Caco-2 (cell line): ENCODE measurements around the gene IFNA5. TPM values are rescaled to one million over a fixed set of nuclear protein-coding genes. Genes with fewer than 3 reads are reported as not detected.

Source experiments
- BruUV-seq: library from RNA; stranded (reverse); fragments of 400-500 nt; replicated peaks from 2 replicates; lab custom pipeline; 2021; lab: Mats Ljungman, UMichigan
- CTCF ChIA-PET: fragments of 300-600 bp; sonication (Branson Sonifier 250); formaldehyde crosslinking; loops from one replicate; lab custom pipeline; 2022; ENCODE audit warnings: antibody characterized with exemption; lab: Charles Lee
- POLR2A ChIA-PET: fragments of 300-600 bp; sonication (Branson Sonifier 250); formaldehyde crosslinking; loops from one replicate; lab custom pipeline; 2022; ENCODE audit warnings: antibody characterized with exemption; lab: Charles Lee
- DNase-seq, 2 experiments: peaks; one replicate each; pipeline versions ENCODE4 v3.0.0 to v3.0.0-alpha.2; 2020 to 2022
- H3K27me3 ChIP-seq: replicated peaks from 2 replicates; pipeline ENCODE4 v1.6.0; 2011; ENCODE audit warnings: low read length; ENCODE audit not compliant: control insufficient read depth, insufficient read depth
- H3K36me3 ChIP-seq: 2 replicates; pipeline ENCODE4 v1.5.1; 2011; ENCODE audit warnings: low read length; ENCODE audit not compliant: control insufficient read depth, insufficient read depth
- H3K4me1 ChIP-seq: fragments of 250-450 bp; sonication (Bioruptor Pico); 2 replicates; pipeline ENCODE4 v1.5.1; 2020; ENCODE audit warnings: mild to moderate bottlenecking
- H3K4me3 ChIP-seq: 2 replicates; pipeline ENCODE4 v1.5.1; 2011; ENCODE audit warnings: low read depth, mild to moderate bottlenecking, control low read depth, low read length
- H3K9me3 ChIP-seq: fragments of 250-450 bp; sonication (Bioruptor Pico); 2 replicates; pipeline ENCODE4 v1.5.1; 2020; ENCODE audit warnings: mild to moderate bottlenecking, moderate library complexity
- H3K27ac Mint-ChIP-seq: one replicate; pipeline ENCODE4 v1.8.0; 2022; ENCODE audit warnings: mixed read lengths; ENCODE audit not compliant: unreplicated experiment
- H3K27me3 Mint-ChIP-seq: one replicate; pipeline ENCODE4 v1.8.0; 2022; ENCODE audit warnings: mixed read lengths; ENCODE audit not compliant: insufficient read depth, unreplicated experiment
- H3K36me3 Mint-ChIP-seq: one replicate; pipeline ENCODE4 v1.8.0; 2022; ENCODE audit warnings: mild to moderate bottlenecking, mixed read lengths; ENCODE audit not compliant: insufficient read depth, unreplicated experiment
- H3K4me1 Mint-ChIP-seq: one replicate; pipeline ENCODE4 v1.8.0; 2022; ENCODE audit warnings: low read depth, mixed read lengths; ENCODE audit not compliant: unreplicated experiment
- H3K4me3 Mint-ChIP-seq: one replicate; pipeline ENCODE4 v1.8.0; 2022; ENCODE audit warnings: mild to moderate bottlenecking, moderate library complexity, mixed read lengths; ENCODE audit not compliant: unreplicated experiment
- H3K9me3 Mint-ChIP-seq: one replicate; pipeline ENCODE4 v1.8.0; 2022; ENCODE audit warnings: mixed read lengths; ENCODE audit not compliant: unreplicated experiment
- CTCF ChIP-seq, 2 experiments: fragments of 200-600 bp in 1 of 2; IDR thresholded peaks; 1 replicate in 1 of 2; 2 replicates in 1 of 2; pipeline versions ENCODE4 v1.5.1 to v1.8.0; 2011 to 2022; ENCODE audit warnings: antibody characterized with exemption in 1 of 2, control low read depth in 1 of 2, inconsistent platforms in 1 of 2, low read depth in 1 of 2, low read length in 1 of 2, mild to moderate bottlenecking in 1 of 2, moderate library complexity in 1 of 2; ENCODE audit not compliant: insufficient read depth in 1 of 2, severe bottlenecking in 1 of 2, unreplicated experiment in 1 of 2
- intact Hi-C: fragments of 100-400 bp; cut with micrococcal nuclease; formaldehyde crosslinking; loops from one replicate; pipeline ENCODE4 v1.10.0; 2022; ENCODE audit not compliant: unreplicated experiment
- total RNA-seq: library from RNA; stranded (reverse); gene quantifications from 2 replicates; pipeline ENCODE4 v1.2.3, GENCODE V29; 2022

The IFNA5 gene
- total RNA-seq, 1 experiment from 2014 or later = not detected

- ChIA-PET POLR2A (no interaction called here), CTCF (interaction anchor here (0.7 kb wide), 1 partner anchor 330 kb away, joined by 3 read pairs; no protein-coding TSS in a partner anchor)
- Histone ChIP-seq H3K4me3 (no peak overlapping the region), H3K4me1 (no peaks in the 10 kb centered on the region), H3K36me3 (no peaks in the 10 kb centered on the region), H3K9me3 (no peaks in the 10 kb centered on the region), H3K27me3 (no peaks in the 10 kb centered on the region)
- H3K9me3 Mint-ChIP-seq = no peaks in the 10 kb centered on the region
- DNase-seq = no peak
- no peaks in the 10 kb centered on the region for H3K27me3 Mint-ChIP-seq
- no peak overlapping the region for H3K4me3 Mint-ChIP-seq
- no peaks in the 10 kb centered on the region for H3K4me1 Mint-ChIP-seq
- no peak overlapping the region for H3K27ac Mint-ChIP-seq
- intact Hi-C loops = no loop called here
- no TSS peak for BruUV-seq
- no peak for TF ChIP-seq CTCF (IDR thresholded peaks at IDR 0.05; ENCODE audit: insufficient read depth in 1 of 2, low read depth in 1 of 2, low read length in 1 of 2, severe bottlenecking in 1 of 2, unreplicated experiment in 1 of 2)
- H3K36me3 Mint-ChIP-seq = peaks cover 16% of the 10 kb centered on the region
These were observed 18.9 kb upstream of the IFNA5 start for GRCh38 chr9:21324047-21324446.

GRCh38 chr9:21322911-21323461 is 17.9 kb upstream of the IFNA5 start:
- Mint-ChIP-seq H3K36me3 (peaks cover 16% of the 10 kb centered on the region), H3K27ac (no peak overlapping the region), H3K9me3 (no peaks in the 10 kb centered on the region), H3K27me3 (no peaks in the 10 kb centered on the region), H3K4me3 (no peak overlapping the region), H3K4me1 (no peaks in the 10 kb centered on the region)
- no TSS peak for BruUV-seq
- POLR2A ChIA-PET = no interaction called here
- Histone ChIP-seq H3K36me3 (no peaks in the 10 kb centered on the region), H3K4me1 (no peaks in the 10 kb centered on the region), H3K4me3 (no peak overlapping the region), H3K27me3 (no peaks in the 10 kb centered on the region), H3K9me3 (no peaks in the 10 kb centered on the region)
- TF ChIP-seq CTCF (IDR thresholded peaks at IDR 0.05; ENCODE audit: insufficient read depth in 1 of 2, low read depth in 1 of 2, low read length in 1 of 2, severe bottlenecking in 1 of 2, unreplicated experiment in 1 of 2) = no peak
- CTCF ChIA-PET = no interaction called here
- intact Hi-C loops = no loop called here
- no peak for DNase-seq

GRCh38 chr9:21320465-21320864 is 15.4 kb upstream of the IFNA5 start:
- Mint-ChIP-seq H3K27me3 (peaks cover 4% of the 10 kb centered on the region), H3K4me3 (no peak overlapping the region), H3K27ac (no peak overlapping the region), H3K36me3 (peaks cover 16% of the 10 kb centered on the region), H3K9me3 (no peaks in the 10 kb centered on the region), H3K4me1 (peaks cover 5% of the 10 kb centered on the region)
- intact Hi-C loops = no loop called here
- Histone ChIP-seq H3K4me1 (no peaks in the 10 kb centered on the region), H3K9me3 (no peaks in the 10 kb centered on the region), H3K36me3 (no peaks in the 10 kb centered on the region), H3K27me3 (no peaks in the 10 kb centered on the region), H3K4me3 (no peak overlapping the region)
- DNase-seq = no peak
- BruUV-seq = no TSS peak
- TF ChIP-seq CTCF (IDR thresholded peaks at IDR 0.05; ENCODE audit: insufficient read depth in 1 of 2, low read depth in 1 of 2, low read length in 1 of 2, severe bottlenecking in 1 of 2, unreplicated experiment in 1 of 2) = no peak
- CTCF ChIA-PET = no interaction called here
- POLR2A ChIA-PET = no interaction called here
